Ishikawa (cell line): Measurements from ENCODE around the gene TMIE.

Source experiments
- CREB1 ChIP-seq: IDR thresholded peaks from 2 replicates; pipeline ENCODE4 v1.6.1; 2012; ENCODE audit warnings: low read depth
- ZBTB7A ChIP-seq: IDR thresholded peaks from 2 replicates; pipeline ENCODE4 v1.6.1; 2012; ENCODE audit warnings: low read depth

GRCh38 chr3:46676601-46677410, 24.4 kb upstream of the TMIE start:
- TF ChIP-seq CREB1 (no peak), ZBTB7A (no peak)
